Fibroblast of lung (primary cell): ENCODE data around the gene PCYT1B.

Experiments
- EZH2 ChIP-seq: IDR thresholded peaks from 2 replicates; pipeline ENCODE4 v1.5.1; 2012; ENCODE audit warnings: low read length, control low read depth, mild to moderate bottlenecking; ENCODE audit errors: missing control alignments
- TF ChIP-seq, protein P1 (sequence below), 2 donors: IDR thresholded peaks in 1 of 2; conservative IDR thresholded peaks in 1 of 2; 1 replicate in 1 of 2; 2 replicates in 1 of 2; pipeline ENCODE4 v1.5.1; 2011 to 2012; ENCODE audit warnings: low read length in 2 of 2, control low read depth in 1 of 2, inconsistent platforms in 1 of 2, low read depth in 1 of 2, mild to moderate bottlenecking in 1 of 2

DNA sequence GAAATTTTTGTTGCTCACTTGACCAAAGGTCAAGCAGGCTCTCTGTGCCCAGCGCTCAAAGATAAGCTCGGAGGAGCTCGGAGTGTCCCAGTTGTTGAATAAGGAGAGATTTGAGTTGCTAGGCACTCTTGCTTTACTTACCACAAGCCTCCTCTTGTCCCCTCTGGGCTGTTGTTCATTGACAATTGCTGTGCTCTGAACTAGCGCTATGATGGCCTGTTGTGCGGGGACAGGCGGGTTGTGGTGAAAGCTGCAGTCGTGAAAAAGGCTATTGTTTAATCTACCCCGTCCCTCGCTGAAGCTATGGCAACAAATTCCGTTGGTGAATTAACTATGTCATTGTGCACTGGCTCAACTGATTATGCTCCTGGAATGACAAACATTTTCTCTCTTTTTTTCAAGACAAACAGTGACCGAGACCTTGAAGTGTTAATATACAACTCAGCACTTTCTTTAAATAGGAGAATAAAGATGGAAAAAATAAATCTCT is 25.6 kb upstream of the PCYT1B start:
- TF ChIP-seq, protein P1, sequence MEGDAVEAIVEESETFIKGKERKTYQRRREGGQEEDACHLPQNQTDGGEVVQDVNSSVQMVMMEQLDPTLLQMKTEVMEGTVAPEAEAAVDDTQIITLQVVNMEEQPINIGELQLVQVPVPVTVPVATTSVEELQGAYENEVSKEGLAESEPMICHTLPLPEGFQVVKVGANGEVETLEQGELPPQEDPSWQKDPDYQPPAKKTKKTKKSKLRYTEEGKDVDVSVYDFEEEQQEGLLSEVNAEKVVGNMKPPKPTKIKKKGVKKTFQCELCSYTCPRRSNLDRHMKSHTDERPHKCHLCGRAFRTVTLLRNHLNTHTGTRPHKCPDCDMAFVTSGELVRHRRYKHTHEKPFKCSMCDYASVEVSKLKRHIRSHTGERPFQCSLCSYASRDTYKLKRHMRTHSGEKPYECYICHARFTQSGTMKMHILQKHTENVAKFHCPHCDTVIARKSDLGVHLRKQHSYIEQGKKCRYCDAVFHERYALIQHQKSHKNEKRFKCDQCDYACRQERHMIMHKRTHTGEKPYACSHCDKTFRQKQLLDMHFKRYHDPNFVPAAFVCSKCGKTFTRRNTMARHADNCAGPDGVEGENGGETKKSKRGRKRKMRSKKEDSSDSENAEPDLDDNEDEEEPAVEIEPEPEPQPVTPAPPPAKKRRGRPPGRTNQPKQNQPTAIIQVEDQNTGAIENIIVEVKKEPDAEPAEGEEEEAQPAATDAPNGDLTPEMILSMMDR (conservative IDR thresholded peaks at IDR 0.05 in 1 of 2, IDR thresholded peaks at IDR 0.05 in 1 of 2; ENCODE audit: low read depth in 1 of 2, low read length in 2 of 2), result no peak
- no peak for TF ChIP-seq EZH2
